Measurements from ENCODE around the gene GATAD2A.

The GATAD2A gene

DNA sequence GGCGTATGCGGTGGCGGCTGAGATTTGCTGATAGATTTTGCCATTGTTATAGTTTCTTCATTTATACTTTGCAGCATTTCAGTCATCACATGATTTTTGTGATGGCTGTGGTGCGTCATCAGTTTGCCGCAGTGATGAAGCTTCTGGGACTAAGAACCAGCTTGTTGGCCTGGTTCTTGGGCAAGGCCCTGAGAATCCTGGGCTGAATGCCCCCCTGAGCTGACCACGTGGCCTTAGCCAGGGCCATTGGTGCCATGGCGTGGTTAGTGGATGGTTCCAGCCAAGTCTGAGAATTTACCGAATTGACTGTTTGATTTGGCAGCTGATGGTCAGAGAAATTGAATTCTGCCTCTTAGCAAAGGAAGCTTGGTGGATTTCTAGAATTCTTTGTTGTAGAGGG is 17.8 kb downstream of the GATAD2A start:
- TF ChIP-seq, protein P1, sequence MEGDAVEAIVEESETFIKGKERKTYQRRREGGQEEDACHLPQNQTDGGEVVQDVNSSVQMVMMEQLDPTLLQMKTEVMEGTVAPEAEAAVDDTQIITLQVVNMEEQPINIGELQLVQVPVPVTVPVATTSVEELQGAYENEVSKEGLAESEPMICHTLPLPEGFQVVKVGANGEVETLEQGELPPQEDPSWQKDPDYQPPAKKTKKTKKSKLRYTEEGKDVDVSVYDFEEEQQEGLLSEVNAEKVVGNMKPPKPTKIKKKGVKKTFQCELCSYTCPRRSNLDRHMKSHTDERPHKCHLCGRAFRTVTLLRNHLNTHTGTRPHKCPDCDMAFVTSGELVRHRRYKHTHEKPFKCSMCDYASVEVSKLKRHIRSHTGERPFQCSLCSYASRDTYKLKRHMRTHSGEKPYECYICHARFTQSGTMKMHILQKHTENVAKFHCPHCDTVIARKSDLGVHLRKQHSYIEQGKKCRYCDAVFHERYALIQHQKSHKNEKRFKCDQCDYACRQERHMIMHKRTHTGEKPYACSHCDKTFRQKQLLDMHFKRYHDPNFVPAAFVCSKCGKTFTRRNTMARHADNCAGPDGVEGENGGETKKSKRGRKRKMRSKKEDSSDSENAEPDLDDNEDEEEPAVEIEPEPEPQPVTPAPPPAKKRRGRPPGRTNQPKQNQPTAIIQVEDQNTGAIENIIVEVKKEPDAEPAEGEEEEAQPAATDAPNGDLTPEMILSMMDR (IDR thresholded peaks at IDR 0.05; ENCODE audit: control insufficient read depth, extremely low read depth, insufficient read depth) = no peak
- no peak for DNase-seq (ENCODE audit: low read depth)
- no peak overlapping the region for H3K4me3 ChIP-seq (ENCODE audit: low read depth, low read length)

DNA sequence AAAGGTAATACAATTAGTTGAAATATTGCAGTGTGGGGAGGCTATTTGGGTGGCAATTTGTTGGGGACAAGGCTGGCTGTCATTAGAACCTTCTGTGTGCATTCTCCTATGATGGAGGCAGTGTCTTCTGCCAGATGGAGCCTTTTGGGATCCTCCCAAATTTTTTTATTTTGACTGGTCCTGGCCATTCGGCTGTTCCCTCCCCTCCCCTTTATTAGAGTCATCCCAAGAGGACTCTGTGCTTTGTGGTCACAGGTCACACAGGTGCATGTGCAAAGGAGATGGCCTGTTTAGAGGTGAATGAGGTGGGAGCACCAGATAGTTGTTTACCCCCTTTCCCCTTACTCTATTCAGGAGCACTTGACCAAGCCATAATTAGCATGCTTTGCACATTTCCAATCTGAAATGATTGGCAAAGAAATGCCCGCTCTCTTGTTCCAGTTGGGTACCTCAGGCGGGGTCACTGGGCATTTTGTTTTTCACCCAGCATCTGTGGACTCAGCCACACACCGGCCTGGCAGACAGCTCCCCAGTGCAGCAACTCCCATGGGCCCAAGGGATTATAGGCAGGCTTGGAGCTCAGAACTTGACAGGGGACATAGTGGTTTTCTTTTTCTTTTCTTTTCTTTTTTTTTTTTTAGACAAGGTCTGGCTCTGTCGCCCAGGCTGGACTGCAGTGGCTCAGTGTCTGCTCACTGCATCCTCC is 19.8 kb downstream of the GATAD2A start:
- TF ChIP-seq, protein P1 (IDR thresholded peaks at IDR 0.05; ENCODE audit: control insufficient read depth, extremely low read depth, insufficient read depth) = no peak
- no peak overlapping the region for H3K4me3 ChIP-seq (ENCODE audit: low read depth, low read length)
- DNase-seq (ENCODE audit: low read depth) = no peak

DNA sequence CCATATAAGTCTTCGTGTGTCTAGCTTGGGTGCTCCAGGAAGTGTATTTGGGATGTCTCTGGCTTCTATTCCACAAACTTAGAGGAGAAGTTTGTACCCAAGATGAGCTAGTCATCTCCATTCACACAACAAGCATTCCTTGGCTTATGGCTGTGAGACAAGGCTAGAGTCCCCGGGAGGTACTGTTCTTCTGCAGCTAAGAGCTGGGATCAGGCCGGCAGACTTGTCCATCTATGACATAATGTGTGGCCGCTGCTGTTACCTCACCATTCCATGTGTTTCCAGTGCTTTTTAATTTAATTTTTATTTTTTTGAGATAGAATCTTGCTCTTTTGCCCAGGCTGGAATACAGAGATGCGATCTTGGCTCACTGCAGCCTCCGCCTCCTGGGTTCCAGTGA is 20.7 kb downstream of the GATAD2A start:
- TF ChIP-seq, protein P1 (IDR thresholded peaks at IDR 0.05; ENCODE audit: control insufficient read depth, extremely low read depth, insufficient read depth) = no peak
- no peak for DNase-seq (ENCODE audit: low read depth)

DNA sequence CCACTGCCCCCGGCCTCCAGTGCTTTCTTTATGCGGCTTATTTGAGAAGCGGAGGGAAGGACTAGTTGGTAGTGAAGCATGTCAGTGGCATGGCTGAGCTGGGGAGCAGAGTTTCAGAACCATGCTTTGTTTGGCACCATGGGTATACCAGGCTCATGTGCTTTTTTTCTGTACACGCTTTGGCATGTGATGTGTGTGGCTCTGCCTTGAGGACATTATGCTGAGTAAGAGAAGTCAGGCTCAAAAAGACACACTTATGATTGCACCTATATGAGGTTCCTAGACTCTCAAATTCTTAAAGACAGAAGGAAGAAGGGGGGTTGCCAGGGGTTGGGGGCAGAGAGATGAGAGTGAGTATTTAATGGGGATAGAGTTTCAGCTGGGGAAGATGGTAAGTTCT is 21.3 kb downstream of the GATAD2A start:
- TF ChIP-seq, protein P1 (IDR thresholded peaks at IDR 0.05; ENCODE audit: control insufficient read depth, extremely low read depth, insufficient read depth) = no peak
- DNase-seq (ENCODE audit: low read depth) = no peak
- no peak overlapping the region for H3K4me3 ChIP-seq (ENCODE audit: low read depth, low read length)

More for the DNA sequence above, 20.7 kb downstream of the GATAD2A start:
- no peak overlapping the region for H3K4me3 ChIP-seq (ENCODE audit: low read depth, low read length)

DNA sequence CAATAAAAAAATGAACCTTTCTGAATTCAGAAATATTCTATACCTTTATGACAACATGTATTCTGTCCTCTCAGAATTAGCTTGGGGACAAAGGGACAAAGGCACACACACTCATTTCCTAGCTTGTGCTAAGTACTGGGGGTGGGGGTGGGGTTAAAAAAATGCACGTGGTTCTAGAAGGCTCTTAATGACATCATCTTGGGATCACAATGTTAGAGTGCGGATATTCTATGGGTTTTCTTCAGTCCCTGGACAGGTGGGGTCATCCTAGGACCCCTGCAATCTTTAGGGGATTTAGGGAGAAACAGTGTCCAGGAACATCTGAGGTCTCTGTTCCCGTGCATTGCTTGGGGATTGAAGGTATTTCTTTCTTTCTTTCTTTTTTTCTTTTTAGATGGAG is 21.8 kb downstream of the GATAD2A start:
- DNase-seq (ENCODE audit: low read depth) = no peak
- no peak overlapping the region for H3K4me3 ChIP-seq (ENCODE audit: low read depth, low read length)
- TF ChIP-seq, protein P1 (IDR thresholded peaks at IDR 0.05; ENCODE audit: control insufficient read depth, extremely low read depth, insufficient read depth) = no peak

DNA sequence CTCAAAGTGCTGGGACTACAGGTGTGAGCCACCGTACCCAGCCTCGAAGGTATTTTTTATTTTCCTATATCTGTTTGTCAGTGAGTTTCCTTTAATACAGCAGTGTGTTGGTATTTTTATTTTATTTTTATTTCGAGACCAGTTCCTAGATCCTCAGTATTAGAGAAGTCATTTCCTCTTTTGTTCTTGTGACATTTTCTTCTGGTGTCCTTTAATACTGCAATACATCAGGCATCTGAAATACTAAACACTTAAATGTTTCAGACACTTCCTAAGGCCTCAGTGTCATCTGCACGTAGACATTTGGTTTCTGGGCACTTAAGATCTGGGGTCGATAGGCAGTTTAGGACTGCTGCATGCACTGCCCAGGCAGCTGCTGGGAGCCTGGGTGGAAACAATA is 22.5 kb downstream of the GATAD2A start:
- DNase-seq (ENCODE audit: low read depth) = no peak
- TF ChIP-seq, protein P1 (IDR thresholded peaks at IDR 0.05; ENCODE audit: control insufficient read depth, extremely low read depth, insufficient read depth) = no peak
- H3K4me3 ChIP-seq (ENCODE audit: low read depth, low read length) = no peak overlapping the region

DNA sequence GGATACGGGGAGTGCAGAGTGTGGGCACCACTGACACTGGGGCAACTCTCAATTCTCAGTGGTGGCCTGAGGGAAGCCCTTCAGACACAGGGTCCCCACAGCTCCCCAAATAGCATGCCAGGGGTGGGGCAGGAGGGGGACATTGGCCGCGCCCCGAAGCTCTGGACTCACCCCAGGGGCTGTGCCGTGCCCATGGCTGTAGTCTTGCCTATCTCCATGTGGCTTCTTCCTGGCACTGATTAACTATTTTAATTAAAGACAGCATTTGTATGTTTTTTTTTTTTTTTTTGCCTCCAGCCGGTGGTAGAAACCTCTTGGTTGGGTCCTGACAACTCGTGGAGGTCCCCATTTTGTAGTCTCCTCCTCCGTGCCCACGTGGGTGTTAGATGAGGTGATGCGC is 23.3 kb downstream of the GATAD2A start:
- no peak for DNase-seq (ENCODE audit: low read depth)
- no peak overlapping the region for H3K4me3 ChIP-seq (ENCODE audit: low read depth, low read length)
- TF ChIP-seq, protein P1 (IDR thresholded peaks at IDR 0.05; ENCODE audit: control insufficient read depth, extremely low read depth, insufficient read depth) = no peak

Data from LNCaP clone FGC (cell line).